HPDE6-E6E7 (cell line): Measurements from ENCODE around the gene LST1.

Source experiments
- DNase-seq: peaks from one replicate; pipeline ENCODE4 v3.0.0; 2011; ENCODE audit warnings: missing footprints; ENCODE audit errors: extremely low spot score

Gene LST1

DNA sequence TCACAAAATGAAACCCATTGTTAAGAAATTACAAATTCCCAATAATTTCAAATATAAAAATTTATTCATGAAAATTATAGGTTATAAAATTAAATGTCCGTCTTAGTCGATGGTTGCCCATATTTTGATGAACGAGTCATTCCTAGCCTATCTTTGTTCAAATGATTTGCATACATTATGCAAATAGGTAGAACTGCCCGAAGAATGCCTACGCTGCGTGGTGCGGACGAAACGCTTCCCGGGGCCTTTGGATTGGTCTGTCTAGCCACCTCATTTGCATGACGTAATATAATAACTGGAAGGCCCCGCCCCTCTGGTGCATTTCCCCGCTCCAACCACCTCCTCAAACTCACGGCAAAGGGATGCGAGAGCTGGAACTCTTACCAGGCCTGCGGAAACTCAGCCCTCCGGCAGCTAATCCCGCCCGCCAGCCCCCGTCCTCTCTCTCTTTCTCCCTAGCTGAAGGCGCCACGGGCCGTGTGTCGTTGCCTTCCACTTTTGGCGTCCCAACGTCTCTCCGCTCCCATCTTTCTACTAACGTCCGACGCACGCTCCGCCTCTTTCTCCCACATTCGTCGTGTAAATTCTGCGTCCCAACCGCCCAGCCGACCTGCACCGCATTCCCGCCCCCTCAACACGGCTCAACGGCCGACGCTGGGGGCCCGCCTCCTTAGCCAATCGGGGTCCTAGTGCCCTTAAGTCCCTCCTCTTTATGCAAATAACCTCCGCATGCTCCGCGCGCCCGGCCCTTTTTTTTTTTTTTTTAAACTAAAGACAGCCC is 33.9 kb downstream of the LST1 start:
- DNase-seq: peak; percentile 98

DNA sequence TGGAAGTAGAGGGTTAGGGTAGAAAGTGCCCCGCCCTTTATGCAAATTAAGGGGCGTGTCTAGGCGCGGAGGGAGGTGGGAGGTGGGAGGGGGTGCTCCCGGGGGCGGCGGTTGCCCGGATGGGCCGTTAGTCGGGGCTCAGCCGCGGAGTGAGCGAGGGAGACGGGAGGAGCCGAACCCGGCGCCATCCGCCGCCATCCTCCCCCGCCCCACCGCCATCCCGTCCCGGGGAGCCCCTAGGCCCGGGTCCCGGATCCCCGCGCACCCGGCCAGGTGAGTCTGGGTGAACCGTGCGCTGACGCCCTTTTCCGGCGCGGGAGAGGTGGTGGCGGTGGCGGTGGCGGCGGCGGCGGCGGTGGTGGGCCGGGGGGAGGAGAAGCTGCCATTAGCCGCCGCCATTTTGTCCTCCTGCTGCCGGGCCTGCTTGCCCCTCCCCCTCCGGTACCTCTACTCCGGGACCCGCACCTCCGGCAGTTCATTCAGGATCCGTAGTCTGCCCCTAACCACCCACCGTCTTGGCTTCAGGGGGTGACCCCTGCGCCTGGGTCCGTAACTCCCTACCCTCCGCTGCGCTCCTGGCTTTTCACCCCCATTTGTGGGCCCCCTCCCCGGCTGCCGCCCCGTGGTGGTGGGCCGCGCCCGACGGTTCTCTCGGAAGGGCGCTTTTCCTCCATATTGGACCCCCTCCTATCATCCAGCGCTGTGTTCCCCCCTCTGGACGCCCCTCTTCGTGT is 34.7 kb downstream of the LST1 start, which contains the start of gene PRRC2A:
TSS of gene PRRC2A (plus strand) at position 130 of the 734 bp plus-strand sequence. CDS start 2,075 bp downstream, outside the sequence.
- DNase-seq: peak; percentile 41

- no peak for DNase-seq
Measured at GRCh38 chr6:31621320-31621939, 35.4 kb downstream of the LST1 start.

DNA sequence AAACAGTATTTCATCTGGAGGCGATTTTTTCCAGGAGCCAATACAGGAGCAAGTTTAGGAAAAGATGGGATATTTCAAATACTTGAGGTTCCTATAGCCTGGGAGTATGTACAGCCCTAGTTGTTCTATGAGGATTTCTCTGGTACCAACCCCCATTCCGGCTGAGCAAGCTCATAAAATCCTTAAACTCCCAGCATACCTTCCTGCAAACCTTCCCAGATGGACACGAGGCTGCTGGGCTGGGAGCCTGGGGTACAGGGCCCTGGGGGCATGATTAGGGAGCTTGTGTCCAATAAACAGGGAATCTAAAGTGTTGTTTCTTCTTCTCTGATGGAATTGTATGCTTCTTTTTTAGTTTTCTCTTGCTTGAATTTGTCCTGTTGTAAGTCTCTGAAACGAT is 35.9 kb downstream of the LST1 start:
- DNase-seq: no peak

- peak; percentile 25 for DNase-seq
Measured at GRCh38 chr6:31622684-31623091, 36.6 kb downstream of the LST1 start.

DNA sequence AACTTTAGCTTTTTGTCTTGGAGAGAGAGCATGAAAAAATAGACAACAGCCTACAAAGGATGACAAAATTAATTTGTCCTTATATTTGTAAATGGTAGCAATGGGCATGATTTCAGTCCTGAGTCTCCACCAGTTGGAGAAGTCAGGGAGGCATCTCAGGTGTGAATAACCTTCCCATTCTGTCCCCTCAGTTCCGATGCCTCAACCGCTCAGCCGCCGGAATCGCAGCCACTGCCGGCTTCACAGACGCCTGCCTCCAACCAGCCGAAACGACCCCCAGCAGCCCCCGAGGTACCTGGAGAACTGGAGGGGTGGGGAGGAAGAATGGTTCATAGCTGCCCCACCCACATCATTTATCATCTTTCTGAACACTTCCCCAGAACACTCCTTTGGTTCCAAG is 38.0 kb downstream of the LST1 start:
- no peak for DNase-seq

- DNase-seq: no peak
Measured at GRCh38 chr6:31626952-31627351, 40.9 kb downstream of the LST1 start.

- no peak for DNase-seq
Measured at GRCh38 chr6:31627690-31628287, 41.7 kb downstream of the LST1 start.

- DNase-seq: no peak
Measured at GRCh38 chr6:31629014-31629413, 42.9 kb downstream of the LST1 start.

DNA sequence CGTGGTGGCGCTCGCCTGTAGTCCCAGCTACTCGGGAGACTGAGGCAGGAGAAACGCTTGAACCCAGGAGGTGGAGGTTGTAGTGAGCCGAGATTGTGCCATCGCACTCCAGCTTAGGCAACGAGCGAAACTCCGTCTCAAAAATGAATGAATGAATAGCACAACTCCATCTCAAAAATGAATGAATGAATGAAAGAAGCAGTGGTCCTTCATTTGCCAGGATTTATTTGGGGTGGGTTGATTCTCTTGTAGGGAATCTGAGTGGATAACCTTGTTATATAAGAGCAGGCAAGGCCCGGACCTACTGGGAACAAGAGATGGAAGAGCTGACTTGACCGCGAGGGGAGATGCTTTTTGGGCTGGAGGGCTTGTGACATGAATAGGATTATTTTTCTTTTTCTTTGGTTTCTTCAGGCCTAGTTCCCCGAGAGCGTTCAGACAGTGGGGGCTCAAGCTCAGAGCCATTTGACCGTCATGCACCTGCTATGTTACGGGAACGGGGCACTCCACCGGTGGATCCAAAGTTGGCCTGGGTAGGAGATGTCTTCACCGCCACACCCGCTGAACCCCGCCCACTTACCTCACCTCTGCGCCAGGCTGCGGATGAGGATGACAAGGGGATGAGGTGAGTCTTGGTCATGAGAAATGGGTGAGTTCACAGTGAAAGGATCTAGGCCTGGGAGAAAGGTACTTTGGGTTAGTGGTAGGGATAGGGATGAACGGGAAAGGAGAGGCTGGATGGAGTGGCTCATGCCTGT is 44.3 kb downstream of the LST1 start:
- no peak for DNase-seq

GRCh38 chr6:31631209-31631608 is 45.1 kb downstream of the LST1 start:
- no peak for DNase-seq

- no peak for DNase-seq
Measured at GRCh38 chr6:31631681-31632278, 45.7 kb downstream of the LST1 start.

DNA sequence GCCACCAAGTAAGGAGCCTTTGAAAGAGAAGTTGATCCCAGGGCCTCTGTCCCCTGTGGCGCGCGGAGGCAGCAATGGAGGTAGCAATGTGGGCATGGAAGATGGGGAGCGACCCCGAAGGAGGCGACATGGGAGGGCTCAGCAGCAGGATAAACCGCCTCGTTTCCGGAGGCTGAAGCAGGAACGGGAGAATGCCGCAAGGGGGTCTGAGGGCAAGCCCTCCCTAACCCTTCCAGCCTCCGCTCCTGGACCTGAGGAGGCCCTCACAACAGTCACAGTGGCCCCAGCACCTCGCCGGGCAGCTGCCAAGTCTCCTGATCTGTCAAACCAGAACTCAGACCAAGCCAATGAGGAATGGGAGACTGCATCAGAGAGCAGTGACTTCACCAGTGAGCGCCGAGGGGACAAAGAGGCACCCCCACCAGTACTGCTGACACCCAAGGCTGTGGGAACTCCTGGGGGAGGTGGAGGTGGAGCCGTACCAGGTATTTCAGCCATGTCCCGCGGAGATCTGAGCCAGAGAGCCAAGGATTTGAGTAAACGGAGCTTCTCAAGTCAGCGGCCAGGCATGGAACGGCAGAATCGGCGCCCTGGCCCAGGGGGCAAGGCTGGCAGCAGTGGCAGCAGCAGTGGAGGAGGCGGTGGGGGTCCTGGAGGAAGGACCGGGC is 46.3 kb downstream of the LST1 start:
- DNase-seq: no peak

- DNase-seq: no peak
Measured at GRCh38 chr6:31633447-31633846, 47.4 kb downstream of the LST1 start.

DNA sequence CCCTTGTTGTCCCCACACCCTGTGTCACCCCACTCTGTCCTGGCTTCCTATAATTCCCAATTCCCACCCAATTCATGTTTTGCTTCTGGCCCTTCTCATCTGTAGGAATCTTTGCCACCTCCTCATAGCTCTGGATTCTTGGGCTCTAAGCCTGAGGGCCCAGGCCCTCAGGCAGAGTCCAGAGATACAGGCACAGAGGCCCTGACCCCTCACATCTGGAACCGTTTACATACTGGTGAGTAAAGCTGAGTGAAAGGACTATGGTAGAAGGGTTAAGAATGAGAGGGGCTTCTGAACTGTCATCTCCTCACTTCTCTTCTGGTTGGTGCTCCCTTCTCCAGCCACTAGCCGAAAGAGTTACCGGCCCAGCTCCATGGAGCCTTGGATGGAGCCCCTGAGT is 48.1 kb downstream of the LST1 start:
- DNase-seq: no peak

DNA sequence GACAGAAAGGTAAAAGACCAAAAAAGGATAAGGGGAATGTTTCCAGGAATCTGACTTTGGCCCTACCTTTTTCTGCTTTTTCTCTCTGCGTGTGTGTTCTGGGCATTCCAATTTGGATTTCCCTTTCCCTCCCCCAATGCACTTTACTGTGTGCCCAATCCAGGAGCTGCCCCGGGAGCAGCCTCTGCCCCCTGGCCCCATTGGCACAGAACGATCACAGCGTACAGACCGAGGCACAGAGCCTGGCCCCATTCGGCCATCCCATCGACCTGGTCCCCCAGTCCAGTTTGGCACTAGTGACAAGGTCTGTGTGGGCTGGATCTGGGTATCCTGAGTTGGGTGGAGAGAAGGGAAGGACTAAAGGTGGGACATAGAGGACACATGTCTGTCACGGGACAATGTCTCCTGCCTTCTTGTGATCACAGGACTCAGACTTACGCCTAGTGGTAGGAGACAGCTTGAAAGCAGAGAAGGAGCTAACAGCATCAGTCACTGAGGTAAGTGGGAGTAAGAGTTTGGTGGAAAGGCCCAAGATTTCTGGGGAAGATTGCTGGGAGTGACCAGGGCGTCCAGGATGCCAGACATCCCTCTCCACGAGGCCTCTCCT is 49.0 kb downstream of the LST1 start:
- DNase-seq: no peak

GRCh38 chr6:31636698-31637596 is 50.9 kb downstream of the LST1 start:
- no peak for DNase-seq
